HG03175 (cell line): Measurements from ENCODE around the gene SRGAP1.
"Not testable (repeated sequence)": the region's sequence is repeated elsewhere in the genome, so short reads cannot be mapped to it uniquely, and the experiment has no call there.

Experiments used
- ATAC-seq: cut with Tn5 transposase; IDR thresholded peaks from one replicate; pipeline ENCODE4 v1.9.1; 2021; ENCODE audit warnings: mild to moderate bottlenecking, moderate library complexity; ENCODE audit not compliant: unreplicated experiment

The SRGAP1 gene

GRCh38 chr12:63997198-63997597 lies 152.7 kb downstream of the SRGAP1 start:
- no peak for ATAC-seq

DNA sequence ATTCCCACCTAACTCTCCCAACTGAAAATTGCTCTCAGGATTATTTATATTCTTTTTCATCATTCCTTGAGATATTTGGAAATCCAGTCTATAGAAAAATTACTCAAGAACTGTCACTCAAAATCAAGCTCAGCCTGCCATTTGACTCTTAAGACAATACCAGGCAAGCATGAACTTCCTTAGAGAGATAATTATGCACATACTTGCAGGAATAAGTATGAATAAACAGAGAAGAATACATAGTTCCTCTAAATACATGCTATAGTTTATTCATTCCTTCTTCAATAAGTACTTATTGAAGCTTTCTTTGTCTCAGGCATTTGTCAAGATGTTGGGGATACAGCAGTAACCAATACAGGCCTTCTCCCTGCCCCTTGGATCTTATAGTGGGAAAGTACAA lies 154.1 kb downstream of the SRGAP1 start:
- ATAC-seq = no peak

DNA sequence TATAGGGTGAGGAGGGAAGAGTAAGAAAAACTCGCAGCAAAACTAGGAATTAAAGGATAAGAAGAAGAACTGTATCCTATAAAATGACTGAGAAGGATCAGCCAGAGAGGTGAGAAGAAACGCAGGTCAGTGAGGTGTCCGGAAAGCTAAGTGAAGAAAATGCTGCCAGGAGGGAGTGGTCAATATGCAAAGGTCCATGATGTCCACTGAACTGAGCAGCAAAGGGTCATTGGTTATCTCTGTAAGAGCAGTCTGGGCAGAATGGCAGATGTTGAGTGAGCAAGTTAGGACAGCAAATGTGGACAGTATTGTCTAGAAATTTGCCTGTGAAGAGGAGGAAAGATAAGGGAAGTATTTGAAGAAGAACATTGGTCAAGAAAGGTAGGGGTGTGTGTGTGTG lies 155.4 kb downstream of the SRGAP1 start:
- ATAC-seq = no peak

- no peak for ATAC-seq
Observed at GRCh38 chr12:64001439-64001838, 156.9 kb downstream of the SRGAP1 start.

DNA sequence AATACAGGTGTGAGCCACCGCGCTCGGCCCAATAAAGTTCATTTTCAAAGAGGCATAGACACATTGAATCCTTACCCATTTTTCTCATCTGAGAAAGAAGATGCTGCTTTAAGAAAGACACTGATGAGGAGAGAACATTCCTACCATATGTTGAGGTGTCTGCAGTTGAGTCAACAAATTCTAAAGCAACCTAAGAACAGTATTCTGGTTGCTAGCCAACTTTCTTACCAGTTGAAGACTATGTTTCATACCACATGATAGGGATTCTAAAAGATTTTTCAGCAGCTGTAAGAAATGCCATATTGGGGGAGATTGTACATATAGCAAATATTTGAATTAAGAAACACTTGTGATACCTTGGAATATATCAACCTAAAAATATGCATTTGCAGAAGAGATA lies 160.1 kb downstream of the SRGAP1 start:
- no peak for ATAC-seq

DNA sequence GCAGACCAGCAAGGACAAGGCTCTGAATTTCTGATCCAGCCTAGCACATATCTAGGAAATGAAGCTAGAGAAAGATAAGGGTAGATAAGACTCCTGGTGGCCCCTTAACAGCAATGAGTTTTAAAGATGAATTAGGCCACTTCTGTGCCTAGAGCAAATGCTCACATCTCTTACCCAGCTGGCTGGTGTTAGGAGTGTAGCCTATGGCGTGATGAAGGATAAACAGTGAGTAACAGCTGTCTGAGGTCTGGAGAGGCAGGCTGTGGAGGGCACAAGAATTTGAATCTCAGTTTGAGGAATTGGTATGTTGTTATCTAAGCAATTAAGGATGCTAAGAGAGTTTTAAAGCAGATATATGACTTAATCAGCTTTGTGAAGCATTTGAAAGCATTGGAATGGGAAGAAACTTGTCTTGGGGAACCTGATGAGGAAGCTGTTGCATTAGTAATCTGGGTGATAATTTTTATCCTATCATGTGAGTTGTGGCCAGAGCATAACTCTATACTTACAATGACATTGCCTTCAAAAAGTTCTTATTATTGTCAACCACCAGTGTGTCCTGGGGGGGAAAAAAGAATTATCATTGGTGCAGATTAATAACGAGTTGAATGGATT lies 161.8 kb downstream of the SRGAP1 start:
- ATAC-seq = no peak

- ATAC-seq = no peak
Observed at GRCh38 chr12:64007853-64008252, 163.4 kb downstream of the SRGAP1 start.

GRCh38 chr12:64008596-64008995 lies 164.1 kb downstream of the SRGAP1 start:
- ATAC-seq = no peak

DNA sequence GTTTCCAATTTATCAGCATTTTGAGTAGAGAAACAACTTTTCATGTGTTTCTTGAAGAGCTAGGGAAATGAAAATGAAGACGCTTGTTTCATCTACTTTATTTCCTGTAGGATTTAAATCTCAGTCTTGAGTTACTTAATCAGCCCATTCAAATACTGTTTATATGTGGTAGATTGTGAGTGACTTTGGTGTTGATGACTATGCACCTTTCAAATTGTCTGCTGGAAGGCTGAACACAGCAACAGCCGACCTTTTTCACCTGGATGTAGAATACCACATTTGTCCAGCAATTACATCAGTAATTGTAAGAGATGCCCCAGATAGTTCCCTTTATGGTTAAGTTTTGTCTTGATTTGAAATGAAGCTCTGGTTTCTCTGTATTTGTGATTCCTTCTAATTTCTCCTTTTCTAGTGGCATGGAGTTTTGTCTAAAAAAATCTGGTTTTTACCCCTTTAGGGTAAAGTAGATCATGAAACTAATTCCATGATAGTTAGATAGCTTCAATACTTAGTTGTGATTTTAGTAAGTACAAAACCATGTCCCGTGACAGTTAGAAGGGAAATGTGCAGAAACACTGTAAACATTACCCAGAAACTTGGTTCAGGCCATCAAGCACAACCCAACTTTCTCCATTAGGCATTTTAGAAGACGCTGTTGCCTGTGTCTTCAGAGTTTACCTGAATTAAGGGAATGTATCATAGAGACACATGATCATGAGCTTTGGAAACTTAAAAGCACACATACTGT lies 165.0 kb downstream of the SRGAP1 start:
- ATAC-seq = peak; percentile 60

GRCh38 chr12:64010069-64010686 lies 165.7 kb downstream of the SRGAP1 start:
- ATAC-seq = peak; percentile 93

DNA sequence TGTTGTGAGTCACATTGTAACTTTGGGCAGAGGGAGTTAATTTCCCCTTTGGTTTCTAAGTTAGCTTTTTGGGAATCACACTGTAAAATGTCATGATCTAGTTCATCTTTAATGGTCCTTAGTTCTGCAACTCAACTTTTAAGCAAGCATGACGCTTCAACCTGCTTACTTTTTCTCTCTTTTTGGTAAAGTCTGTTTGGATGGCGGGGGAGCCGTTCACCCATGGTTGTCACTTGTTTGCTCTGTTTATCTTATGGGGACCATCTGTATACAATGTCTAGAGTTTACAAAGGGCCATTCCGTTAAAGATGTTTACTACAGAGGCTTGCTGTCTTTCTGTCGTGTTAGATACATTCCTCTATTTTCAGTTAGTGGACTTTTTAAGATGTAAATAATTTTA lies 172.0 kb downstream of the SRGAP1 start:
- ATAC-seq = no peak

- not testable (repeated sequence) for ATAC-seq
Observed at GRCh38 chr12:64018116-64018515, 173.6 kb downstream of the SRGAP1 start.

GRCh38 chr12:64018524-64018923 lies 174.0 kb downstream of the SRGAP1 start:
- ATAC-seq = no peak

- ATAC-seq = no peak
Observed at GRCh38 chr12:64019101-64019500, 174.6 kb downstream of the SRGAP1 start.

GRCh38 chr12:64019654-64020053 lies 175.2 kb downstream of the SRGAP1 start:
- no peak for ATAC-seq

GRCh38 chr12:64025174-64025958 lies 180.9 kb downstream of the SRGAP1 start:
- ATAC-seq = no peak

DNA sequence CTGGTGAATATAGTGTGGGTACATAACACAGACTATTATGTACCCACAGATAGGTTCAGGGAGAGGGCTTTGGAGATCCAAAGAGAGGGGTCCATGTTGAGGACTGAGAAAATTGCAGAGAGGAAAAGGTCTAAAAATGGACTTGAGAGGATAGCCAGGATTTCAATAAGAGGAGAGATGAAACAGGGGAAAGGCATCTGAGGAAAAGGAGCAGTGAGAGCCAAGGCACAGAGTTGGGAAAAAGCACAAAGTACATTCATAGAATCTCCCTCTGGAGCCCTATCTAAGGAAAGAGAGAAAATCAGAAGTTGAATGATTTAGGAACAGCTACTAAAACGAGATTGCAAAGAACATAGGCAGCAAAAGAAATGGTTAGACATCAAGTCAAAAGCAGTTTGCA lies 182.8 kb downstream of the SRGAP1 start:
- no peak for ATAC-seq

DNA sequence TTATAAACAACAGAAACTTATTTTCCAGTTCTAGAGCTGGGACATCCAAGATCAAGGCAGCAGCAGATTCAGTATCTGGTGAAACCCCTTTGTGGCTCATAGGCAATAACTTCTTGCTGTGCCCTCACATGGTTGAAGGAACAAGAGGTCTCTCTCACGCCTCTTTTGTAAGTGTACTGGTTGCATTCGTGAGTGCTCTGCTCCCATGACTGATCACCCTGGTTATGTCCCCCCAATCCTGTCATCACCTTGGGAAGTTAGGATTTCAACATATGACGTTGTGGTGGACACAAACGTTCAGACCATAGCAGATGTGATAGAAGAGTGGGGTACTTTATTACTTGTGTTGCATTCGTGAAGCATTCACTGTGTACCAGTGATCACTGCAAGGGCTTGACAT lies 184.0 kb downstream of the SRGAP1 start:
- no peak for ATAC-seq

DNA sequence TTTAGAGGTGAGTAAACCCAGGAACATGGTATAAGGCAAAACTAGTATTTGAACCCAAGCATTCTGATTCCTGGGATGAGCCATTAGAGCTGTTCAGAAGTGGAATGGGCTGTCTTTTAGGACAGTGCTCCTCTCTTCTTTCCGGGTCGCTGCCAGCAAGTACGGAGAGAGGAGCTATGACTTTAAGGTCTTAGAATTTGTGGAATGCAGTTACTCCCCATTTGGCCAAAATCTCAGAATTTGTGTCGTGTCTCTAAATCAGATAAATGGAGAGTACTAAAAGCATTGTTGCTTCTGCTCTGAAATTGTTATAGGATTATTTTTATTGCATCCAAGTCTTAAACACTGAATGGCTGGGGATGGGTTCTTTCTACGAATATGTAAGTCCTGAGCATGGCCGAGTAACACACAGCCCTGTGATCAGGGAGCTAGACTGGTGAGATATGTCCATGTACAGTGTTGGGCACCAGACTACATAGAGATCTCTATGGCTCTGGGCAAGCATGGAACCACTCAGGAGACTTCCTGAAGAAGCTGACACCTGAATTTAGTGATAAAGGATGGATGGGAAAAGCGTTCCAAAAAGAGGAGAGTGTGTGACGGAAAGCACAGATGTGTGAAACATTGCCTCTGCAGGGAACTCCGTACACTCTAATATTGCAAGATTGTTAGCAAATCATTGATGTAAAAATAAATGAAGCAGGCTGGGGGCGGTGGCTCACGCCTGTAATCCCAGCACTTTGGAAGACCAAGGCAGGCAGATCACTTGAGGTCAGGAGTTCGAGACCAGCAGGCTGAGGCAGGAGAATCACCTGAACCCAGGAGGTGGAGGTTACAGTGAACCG lies 184.7 kb downstream of the SRGAP1 start:
- ATAC-seq = no peak

DNA sequence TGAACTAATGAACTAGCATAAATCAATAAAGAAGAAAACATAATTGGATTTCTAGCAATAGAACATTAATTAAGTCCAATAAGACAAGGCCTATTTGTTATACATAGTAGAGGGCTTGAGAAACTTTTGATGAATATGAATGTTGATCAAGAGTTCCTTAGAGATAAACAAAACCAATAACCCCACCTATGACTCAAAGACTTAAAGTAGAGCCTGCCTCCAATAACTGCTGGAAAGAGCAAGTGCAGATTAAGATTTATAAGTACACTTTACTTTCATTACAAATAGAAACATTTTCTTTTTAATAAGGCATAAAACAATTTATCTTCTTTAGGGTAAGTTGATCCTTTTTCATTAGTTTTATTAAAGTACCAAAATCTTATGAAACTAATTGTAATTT lies 185.7 kb downstream of the SRGAP1 start:
- no peak for ATAC-seq

- ATAC-seq = not testable (repeated sequence)
Observed at GRCh38 chr12:64034056-64034455, 189.6 kb downstream of the SRGAP1 start.
